GM18502 (cell line): ENCODE results near the gene ZNF487.
"Not testable (repeated sequence)": the region's sequence is repeated elsewhere in the genome, so short reads cannot be mapped to it uniquely, and the experiment has no call there.

Source experiments
- ATAC-seq: cut with Tn5 transposase; IDR thresholded peaks from one replicate; pipeline ENCODE4 v1.9.1; 2021; ENCODE audit warnings: mild to moderate bottlenecking; ENCODE audit not compliant: unreplicated experiment, poor library complexity

Gene ZNF487

DNA sequence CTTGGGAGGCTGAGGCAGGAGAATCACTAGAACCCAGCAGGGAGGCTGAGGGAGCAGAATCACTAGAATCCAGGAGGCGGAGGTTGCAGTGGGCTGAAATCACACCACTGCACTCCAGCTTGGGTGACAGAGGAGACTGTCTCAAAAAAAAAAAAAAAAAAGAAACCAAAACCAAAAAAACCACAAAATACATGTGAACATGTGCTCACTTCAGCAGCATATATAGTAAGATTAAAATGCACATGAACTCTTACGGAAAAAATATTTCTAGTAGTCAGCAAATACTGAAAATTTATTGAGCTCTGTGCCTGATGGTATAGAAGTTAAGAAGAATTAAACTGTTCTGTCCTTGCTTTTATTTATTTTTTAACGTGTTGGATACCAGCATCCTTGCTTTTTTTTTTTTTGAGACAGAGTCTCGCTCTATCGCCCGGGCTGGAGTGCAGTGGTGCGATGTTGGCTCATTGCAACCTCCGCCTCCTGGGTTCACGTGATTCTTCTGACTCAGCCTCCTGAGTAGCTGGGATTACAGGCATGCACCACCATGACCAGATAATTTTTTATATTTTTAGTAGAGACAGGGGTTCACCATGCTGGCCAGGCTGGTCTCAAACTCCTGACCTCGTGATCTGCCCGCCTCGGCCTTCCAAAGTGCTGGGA, 9.6 kb upstream of the ZNF487 start:
- peak; percentile 91 for ATAC-seq

DNA sequence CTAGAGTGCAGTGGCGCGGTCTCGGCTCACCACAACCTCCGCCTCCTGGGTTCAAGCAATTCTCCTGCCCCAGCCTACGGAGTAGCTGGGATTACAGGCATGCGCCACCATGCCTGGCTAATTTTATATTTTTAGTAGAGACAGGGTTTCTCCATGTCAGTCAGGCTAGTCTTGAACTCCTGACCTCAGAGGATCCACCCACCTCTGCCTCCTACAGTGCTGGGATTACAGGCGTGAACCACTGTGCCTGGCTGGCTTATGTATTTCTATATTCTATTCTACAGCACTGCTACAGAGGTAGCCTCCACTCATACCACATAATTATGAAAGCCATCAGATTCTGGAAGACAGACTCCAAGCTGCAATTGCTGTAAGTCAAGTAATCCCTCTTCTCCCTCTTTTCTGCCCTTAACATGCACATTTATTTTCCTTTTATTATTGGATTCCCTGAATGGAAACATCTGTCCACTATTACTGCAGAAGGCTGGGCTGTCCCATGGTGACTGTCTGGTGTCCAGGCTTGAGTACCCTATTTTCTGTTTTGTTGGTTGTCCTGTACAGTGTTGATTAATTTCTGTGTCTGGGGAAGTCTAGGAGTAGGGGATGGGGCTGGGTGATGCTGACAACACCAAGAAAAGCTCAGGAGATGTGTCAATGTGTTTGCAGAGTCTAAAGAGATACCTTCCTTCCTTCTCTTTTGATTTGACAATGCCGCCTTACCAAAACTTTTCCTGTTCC, 5.8 kb upstream of the ZNF487 start:
- ATAC-seq = no peak

DNA sequence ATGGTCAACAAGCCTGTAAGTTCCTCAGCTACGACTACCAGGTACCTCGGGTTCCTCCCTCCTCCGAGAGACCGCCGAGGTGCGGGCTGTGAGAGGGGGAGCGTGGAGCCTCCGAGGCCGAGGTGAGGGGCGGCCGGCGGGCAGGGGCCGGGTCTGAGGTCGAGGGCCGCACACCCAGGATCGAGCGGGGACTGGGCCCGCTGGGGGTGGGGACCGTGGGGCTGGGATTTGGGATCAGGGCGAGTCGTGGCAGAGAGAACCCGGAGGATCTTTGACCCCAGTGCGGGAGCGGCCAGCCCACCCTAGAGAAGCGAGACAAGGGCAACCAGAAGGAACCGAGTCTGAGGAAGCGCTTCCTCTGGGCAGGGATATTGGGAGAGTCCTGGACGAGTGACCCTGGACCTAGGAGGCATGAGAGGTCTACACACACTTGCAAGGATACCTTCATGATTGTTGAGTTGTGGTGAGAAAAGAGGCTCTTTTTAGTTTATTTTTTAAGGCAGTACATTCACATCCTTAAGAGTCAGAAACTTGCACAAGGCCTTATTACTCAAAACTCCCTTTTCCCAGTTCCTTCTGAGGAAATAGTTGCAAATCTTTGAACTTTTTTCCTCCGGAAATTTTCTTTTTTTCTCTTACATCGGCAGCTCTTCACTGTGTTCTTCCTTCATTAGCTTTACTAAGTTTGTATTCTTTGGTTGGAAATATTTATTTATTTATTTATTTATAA, 395 bp downstream of the ZNF487 start:
- ATAC-seq = no peak

- ATAC-seq = no peak
These were observed 3.7 kb downstream of the ZNF487 start for GRCh38 chr10:43440463-43441134.

DNA sequence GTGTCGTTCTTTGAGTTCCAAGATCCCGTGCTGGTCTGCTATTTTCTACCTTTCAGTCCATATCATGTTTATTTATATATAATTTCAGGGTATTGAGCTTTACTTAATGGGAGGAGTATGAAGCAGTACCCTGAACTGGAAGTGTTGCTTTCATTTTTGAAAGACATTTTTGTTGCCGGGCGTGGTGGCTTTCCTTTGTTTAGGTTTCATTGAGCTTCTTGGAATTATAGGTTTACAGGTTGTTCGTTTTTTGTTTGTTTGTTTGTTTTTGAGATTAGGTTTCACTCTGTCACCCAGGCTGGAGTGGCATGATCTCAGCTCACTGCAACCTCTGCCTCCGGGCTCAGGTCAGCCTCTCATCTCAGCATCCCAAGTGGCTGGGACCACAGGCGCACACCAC, 7.4 kb downstream of the ZNF487 start:
- no peak for ATAC-seq

DNA sequence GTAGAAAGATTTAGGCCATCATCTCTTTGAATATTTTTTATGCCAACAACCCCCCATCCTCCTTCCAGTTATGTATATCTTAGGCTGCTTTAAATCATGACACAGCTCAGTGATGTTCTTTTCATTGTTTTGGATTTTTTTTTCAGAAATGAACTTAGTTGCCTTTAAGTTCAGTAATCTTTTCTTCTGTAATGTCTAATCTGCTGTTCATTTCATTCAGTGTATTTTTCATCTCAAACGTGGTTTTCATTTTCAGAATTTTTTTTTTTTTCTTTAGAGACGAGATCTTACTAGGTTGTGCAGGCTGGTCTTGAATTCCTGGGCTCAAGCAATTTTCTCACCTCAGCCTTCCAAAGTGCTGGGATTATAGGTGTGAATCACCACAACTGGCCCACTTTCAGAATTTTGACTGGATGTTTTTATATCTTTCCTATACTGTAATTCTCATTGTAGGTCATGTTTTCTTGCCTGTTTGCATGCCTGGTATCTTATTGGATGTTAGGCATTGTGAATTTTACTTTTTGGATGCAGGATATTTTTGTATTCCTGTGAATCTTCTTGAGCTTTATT, 8.1 kb downstream of the ZNF487 start:
- no peak for ATAC-seq

- ATAC-seq = not testable (repeated sequence)
These were observed 9.5 kb downstream of the ZNF487 start for GRCh38 chr10:43446219-43447017.

GRCh38 chr10:43448742-43449141, 11.8 kb downstream of the ZNF487 start:
- ATAC-seq = no peak

- ATAC-seq = no peak
These were observed 15.5 kb downstream of the ZNF487 start for GRCh38 chr10:43452356-43452914.

DNA sequence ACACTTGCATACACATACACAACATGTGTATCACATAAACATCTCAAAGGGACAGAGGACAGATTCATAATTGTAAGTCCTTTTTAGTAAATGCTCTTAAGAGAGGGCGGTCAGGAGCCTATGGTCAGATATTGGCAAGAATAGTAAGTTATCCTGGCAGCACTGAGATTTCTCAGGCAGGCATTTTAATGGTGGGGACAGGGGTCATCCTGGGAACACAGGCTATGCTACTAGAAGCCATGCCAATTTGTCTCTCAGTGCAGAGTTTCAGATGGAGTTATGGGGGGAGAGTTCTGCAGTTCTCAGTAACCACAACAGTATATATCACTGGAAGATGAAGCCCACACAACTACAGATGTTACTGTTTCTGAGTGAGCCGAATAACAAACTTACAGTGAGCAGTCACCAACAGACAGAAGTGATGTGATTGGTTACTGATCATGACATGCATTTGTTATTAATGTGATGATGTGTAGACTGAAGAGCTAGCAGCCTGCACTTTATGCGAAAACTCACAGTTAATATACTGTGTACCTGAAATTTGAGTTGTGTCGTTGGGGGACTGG, 16.4 kb downstream of the ZNF487 start:
- peak; percentile 35 for ATAC-seq

GRCh38 chr10:43454025-43454424, 17.1 kb downstream of the ZNF487 start:
- not testable (repeated sequence) for ATAC-seq

DNA sequence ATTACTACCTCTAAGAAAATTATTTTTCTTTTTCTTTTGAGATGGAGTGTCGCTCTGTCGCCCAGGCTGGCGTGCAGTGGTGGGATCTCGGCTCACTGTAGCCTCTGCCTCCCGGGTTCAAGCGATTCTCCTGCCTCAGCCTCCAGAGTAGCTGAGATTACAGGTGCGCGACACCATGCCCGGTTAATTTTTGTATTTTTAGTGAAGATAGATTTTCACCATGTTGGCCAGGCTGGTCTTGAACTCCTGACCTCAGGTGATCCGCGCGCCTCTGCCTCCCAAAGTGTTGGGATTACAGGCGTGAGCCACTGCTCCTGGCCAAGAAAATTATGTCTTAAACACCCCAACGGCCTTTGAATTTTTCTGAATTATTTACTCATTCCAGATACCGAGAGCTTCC, 19.6 kb downstream of the ZNF487 start:
- ATAC-seq = not testable (repeated sequence)

- ATAC-seq = no peak
These were observed 21.3 kb downstream of the ZNF487 start for GRCh38 chr10:43458227-43458626.

DNA sequence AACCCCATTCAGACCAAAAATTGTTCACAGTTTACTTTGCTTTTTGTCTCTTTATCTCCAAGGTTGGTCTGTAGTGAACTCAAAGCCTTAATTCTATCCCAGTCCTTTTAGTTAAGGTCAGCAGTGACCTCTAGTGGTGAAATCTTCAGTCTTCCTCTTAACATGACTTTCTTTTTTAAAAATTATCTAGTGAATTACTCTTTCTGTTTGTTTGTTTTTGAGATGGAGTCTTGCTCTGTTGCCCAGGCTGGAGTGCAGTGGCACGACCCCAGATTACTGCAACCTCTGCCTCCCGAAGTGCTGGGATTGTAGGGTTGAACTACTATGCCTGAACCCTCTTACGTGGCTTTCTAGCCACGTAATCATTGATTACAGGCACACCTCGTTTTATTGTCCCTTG, 25.0 kb downstream of the ZNF487 start:
- ATAC-seq = peak; percentile 67

DNA sequence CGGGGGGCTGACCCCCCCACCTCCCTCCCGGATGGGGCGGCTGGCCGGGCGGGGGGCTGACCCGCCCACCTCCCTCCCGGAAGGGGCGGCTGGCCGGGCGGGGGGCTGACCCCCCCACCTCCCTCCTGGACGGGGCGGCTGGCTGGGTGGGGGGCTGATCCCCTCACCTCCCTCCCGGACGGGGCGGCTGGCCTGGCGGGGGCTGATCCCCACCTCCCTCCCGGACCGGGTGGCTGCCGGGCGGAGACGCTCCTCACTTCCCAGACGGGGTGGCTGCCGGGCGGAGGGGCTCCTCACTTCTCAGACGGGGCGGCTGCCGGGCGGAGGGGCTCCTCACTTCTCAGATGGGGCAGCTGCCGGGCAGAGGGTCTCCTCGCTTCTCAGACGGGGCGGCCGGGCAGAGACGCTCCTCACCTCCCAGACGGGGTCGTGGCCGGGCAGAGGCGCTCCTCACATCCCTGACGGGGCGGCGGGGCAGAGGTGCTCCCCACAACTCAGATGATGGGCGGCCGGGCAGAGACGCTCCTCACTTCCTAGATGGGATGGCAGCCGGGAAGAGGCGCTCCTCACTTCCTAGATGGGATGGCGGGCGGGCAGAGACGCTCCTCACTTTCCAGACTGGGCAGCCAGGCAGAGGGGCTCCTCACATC, 28.3 kb downstream of the ZNF487 start:
- not testable (repeated sequence) for ATAC-seq

- not testable (repeated sequence) for ATAC-seq
These were observed 28.8 kb downstream of the ZNF487 start for GRCh38 chr10:43465736-43466120.

DNA sequence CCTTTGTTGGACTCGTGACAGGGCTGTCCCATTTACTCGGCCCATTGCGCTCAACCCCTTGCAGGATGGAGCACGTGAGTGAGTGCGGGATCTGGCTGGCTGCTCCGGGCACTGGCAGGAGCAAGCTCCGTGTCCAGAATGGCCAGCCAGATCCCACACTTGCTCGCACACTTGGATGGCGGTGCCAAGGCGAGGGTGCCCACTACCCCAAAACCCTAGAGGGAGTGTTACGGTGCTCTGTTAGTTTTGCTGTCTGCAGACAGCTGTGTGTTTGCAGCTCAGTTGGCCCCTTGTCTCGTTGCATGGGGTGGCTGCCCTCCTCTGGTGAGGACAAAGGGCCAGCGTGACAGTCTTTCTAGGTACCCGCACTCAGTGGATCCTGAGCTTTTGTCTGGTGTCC, 34.2 kb downstream of the ZNF487 start:
- ATAC-seq = no peak

- no peak for ATAC-seq
These were observed 35.2 kb downstream of the ZNF487 start for GRCh38 chr10:43471935-43472720.
